Stimulated activated CD8-positive, alpha-beta memory T cell treated with anti-CD3 and anti-CD28 coated beads, Interleukin-4, amount 100 ng/mL, for 4 hours (primary cell): ENCODE measurements around the gene PDCD5.
"Not testable (repeated sequence)": the region's sequence is repeated elsewhere in the genome, so short reads cannot be mapped to it uniquely, and the experiment has no call there.

Source experiments
- DNase-seq, 2 donors: peaks; one replicate each; pipeline ENCODE4 v3.0.0-alpha.2; 2020; ENCODE audit warnings: low read depth in 2 of 2, low spot score in 1 of 2

Gene PDCD5

GRCh38 chr19:32576790-32577189 is 4.2 kb upstream of the PDCD5 start:
- DNase-seq = no peak

- no peak for DNase-seq
Observed at GRCh38 chr19:32580353-32580900, 563 bp upstream of the PDCD5 start.

GRCh38 chr19:32581705-32582179 is 752 bp downstream of the PDCD5 start:
- no peak for DNase-seq

- not testable (repeated sequence) for DNase-seq
Observed at GRCh38 chr19:32587747-32588504, 6.9 kb downstream of the PDCD5 start.

- DNase-seq = no peak
Observed at GRCh38 chr19:32594021-32594420, 13.0 kb downstream of the PDCD5 start.

GRCh38 chr19:32595491-32595890 is 14.5 kb downstream of the PDCD5 start:
- no peak for DNase-seq

- DNase-seq = no peak
Observed at GRCh38 chr19:32598022-32598421, 17.0 kb downstream of the PDCD5 start.

GRCh38 chr19:32599258-32599657 is 18.3 kb downstream of the PDCD5 start:
- no peak for DNase-seq

- no peak for DNase-seq
Observed at GRCh38 chr19:32599736-32600157, 18.8 kb downstream of the PDCD5 start.

- DNase-seq = no peak
Observed at GRCh38 chr19:32603961-32604360, 23.0 kb downstream of the PDCD5 start.

GRCh38 chr19:32605544-32605943 is 24.6 kb downstream of the PDCD5 start:
- DNase-seq = no peak

GRCh38 chr19:32606289-32606688 is 25.3 kb downstream of the PDCD5 start:
- DNase-seq = no peak

GRCh38 chr19:32607479-32607878 is 26.5 kb downstream of the PDCD5 start:
- DNase-seq = no peak

GRCh38 chr19:32611161-32611560 is 30.2 kb downstream of the PDCD5 start:
- DNase-seq = no peak

- DNase-seq = no peak
Observed at GRCh38 chr19:32613008-32613407, 32.0 kb downstream of the PDCD5 start.

GRCh38 chr19:32614916-32615315 is 33.9 kb downstream of the PDCD5 start:
- DNase-seq = no peak

- no peak for DNase-seq
Observed at GRCh38 chr19:32615569-32615968, 34.6 kb downstream of the PDCD5 start.

- DNase-seq = no peak
Observed at GRCh38 chr19:32619051-32619685, 38.2 kb downstream of the PDCD5 start.

GRCh38 chr19:32622002-32622401 is 41.0 kb downstream of the PDCD5 start:
- no peak for DNase-seq

- no peak for DNase-seq
Observed at GRCh38 chr19:32624410-32624809, 43.4 kb downstream of the PDCD5 start.

GRCh38 chr19:32626969-32627368 is 46.0 kb downstream of the PDCD5 start:
- no peak for DNase-seq

GRCh38 chr19:32627714-32628270 is 46.8 kb downstream of the PDCD5 start:
- DNase-seq = no peak
